Superior temporal gyrus (tissue), 1 donor: ENCODE measurements around the gene ADAMTS7.
"Not testable (repeated sequence)": the region's sequence is repeated elsewhere in the genome, so short reads cannot be mapped to it uniquely, and the experiment has no call there.

ENCODE experiments used
- DNase-seq: peaks from one replicate; pipeline ENCODE4 v3.0.0-alpha.2; 2016; ENCODE audit errors: extremely low spot score

ADAMTS7 gene

GRCh38 chr15:78779975-78780374 lies 31.3 kb downstream of the ADAMTS7 start:
- DNase-seq: not testable (repeated sequence)

GRCh38 chr15:78779176-78779785 lies 32.0 kb downstream of the ADAMTS7 start:
- not testable (repeated sequence) for DNase-seq

GRCh38 chr15:78778422-78778821 lies 32.8 kb downstream of the ADAMTS7 start:
- no peak for DNase-seq

- peak; percentile 59 for DNase-seq
Observed at GRCh38 chr15:78777953-78778345, 33.3 kb downstream of the ADAMTS7 start.

GRCh38 chr15:78777290-78777952 lies 33.8 kb downstream of the ADAMTS7 start:
- DNase-seq: not testable (repeated sequence)

- not testable (repeated sequence) for DNase-seq
Observed at GRCh38 chr15:78776046-78776925, 35.0 kb downstream of the ADAMTS7 start.

GRCh38 chr15:78775472-78775871 lies 35.8 kb downstream of the ADAMTS7 start:
- DNase-seq: no peak

GRCh38 chr15:78774451-78774990 lies 36.7 kb downstream of the ADAMTS7 start:
- DNase-seq: not testable (repeated sequence)

- not testable (repeated sequence) for DNase-seq
Observed at GRCh38 chr15:78773765-78774450, 37.4 kb downstream of the ADAMTS7 start.

- no peak for DNase-seq
Observed at GRCh38 chr15:78772738-78773137, 38.5 kb downstream of the ADAMTS7 start.

GRCh38 chr15:78771436-78772000 lies 39.7 kb downstream of the ADAMTS7 start:
- DNase-seq: not testable (repeated sequence)

- DNase-seq: not testable (repeated sequence)
Observed at GRCh38 chr15:78771020-78771419, 40.2 kb downstream of the ADAMTS7 start.

- not testable (repeated sequence) for DNase-seq
Observed at GRCh38 chr15:78769473-78770225, 41.6 kb downstream of the ADAMTS7 start.

GRCh38 chr15:78768531-78769408 lies 42.5 kb downstream of the ADAMTS7 start:
- no peak for DNase-seq

- no peak for DNase-seq
Observed at GRCh38 chr15:78768096-78768495, 43.2 kb downstream of the ADAMTS7 start.

GRCh38 chr15:78767331-78767951 lies 43.8 kb downstream of the ADAMTS7 start:
- DNase-seq: no peak

GRCh38 chr15:78766641-78767071 lies 44.6 kb downstream of the ADAMTS7 start:
- DNase-seq: not testable (repeated sequence)

GRCh38 chr15:78766041-78766440 lies 45.2 kb downstream of the ADAMTS7 start:
- no peak for DNase-seq
